ENCODE results near the gene CRPPA.

GRCh38 chr7:16412274-16413254 is 8.8 kb downstream of the CRPPA start:
- TF ChIP-seq CTCF (IDR thresholded peaks at IDR 0.05; ENCODE audit: poor library complexity) (no peak), EZH2phosphoT487 (IDR thresholded peaks at IDR 0.05; ENCODE audit: low read depth, severe bottlenecking, unreplicated experiment) (no peak), EZH2 (IDR thresholded peaks at IDR 0.05; ENCODE audit: borderline replicate concordance) (no peak)
